HUES64 (cell line): ENCODE results near the gene EFNA1.
A peak's percentile ranks its signal among the peaks of the same experiment; 100 is the strongest.

Experiments
- H3K27ac ChIP-seq: 2 replicates; pipeline ENCODE4 v1.7.0; 2013; ENCODE audit warnings: low read depth, low read length, inconsistent platforms
- H3K27me3 ChIP-seq: 2 replicates; pipeline ENCODE4 v1.6.1; 2013; ENCODE audit warnings: mild to moderate bottlenecking, low read length; ENCODE audit not compliant: insufficient read depth
- H3K36me3 ChIP-seq: 2 replicates; pipeline ENCODE4 v1.6.1; 2013; ENCODE audit warnings: mild to moderate bottlenecking, low read length; ENCODE audit not compliant: insufficient read depth
- H3K4me1 ChIP-seq: 2 replicates; pipeline ENCODE4 v1.6.1; 2013; ENCODE audit warnings: mild to moderate bottlenecking, low read length, moderate library complexity; ENCODE audit not compliant: insufficient read depth
- H3K4me3 ChIP-seq: 2 replicates; pipeline ENCODE4 v1.5.1; 2013; ENCODE audit warnings: mild to moderate bottlenecking, low read length, moderate library complexity
- H3K9ac ChIP-seq: 2 replicates; pipeline ENCODE4 v1.6.1; 2013; ENCODE audit warnings: mild to moderate bottlenecking, low read depth, low read length
- H3K9me3 ChIP-seq: 2 replicates; pipeline ENCODE4 v1.6.1; 2013; ENCODE audit warnings: low read depth, low read length; ENCODE audit not compliant: insufficient read depth
- WGBS: fragments of 150-250, 120-280 bp; methylation state at CpG from one replicate; pipeline ENCODE4 v1.1.7; 2013; ENCODE audit warnings: missing lambda C conversion rate; 5-methylcytosine and 5-hydroxymethylcytosine counted together

The EFNA1 gene

DNA sequence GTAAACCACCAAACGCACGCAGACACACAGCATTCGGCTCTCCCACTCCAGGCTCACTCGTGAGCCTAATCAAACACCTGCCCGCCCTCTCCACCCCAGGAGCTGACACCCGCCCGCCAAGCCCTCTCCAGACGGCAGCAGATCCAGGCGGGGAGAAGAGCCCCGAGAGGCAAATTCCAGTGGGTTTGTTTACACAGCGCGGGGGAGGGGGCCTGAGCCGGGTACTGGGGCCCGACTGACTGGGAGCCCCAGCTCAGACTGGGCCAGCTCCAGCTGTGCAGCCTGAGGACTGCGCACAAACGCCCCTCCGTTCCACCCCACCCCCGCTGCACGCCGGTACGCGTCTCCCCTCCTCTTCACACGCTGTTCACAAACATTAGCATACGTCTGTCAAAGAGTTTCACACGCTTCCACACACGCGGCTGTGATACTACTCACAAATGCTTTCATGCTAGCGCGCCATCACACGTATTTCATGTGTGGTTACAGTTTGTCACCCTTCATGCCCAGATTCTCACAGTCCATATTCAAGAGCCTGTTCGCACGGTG, 1.0 kb upstream of the EFNA1 start:
- peak overlapping the region; percentile 64 for H3K4me3 ChIP-seq
- no peak overlapping the region for H3K27ac ChIP-seq
- H3K9ac ChIP-seq, result no peak overlapping the region
- peaks cover 65% of the 10 kb centered on the region for H3K27me3 ChIP-seq
- peaks cover 52% of the 10 kb centered on the region for H3K4me1 ChIP-seq
- H3K9me3 ChIP-seq, result no peaks in the 10 kb centered on the region
- under 1% methylated on average over 32 of the region's 32 CpGs for WGBS
- H3K36me3 ChIP-seq, result peaks cover 5% of the 10 kb centered on the region

GRCh38 chr1:155127967-155128754, 485 bp downstream of the EFNA1 start:
- peaks cover 52% of the 10 kb centered on the region for H3K4me1 ChIP-seq
- H3K27ac ChIP-seq, result no peak overlapping the region

GRCh38 chr1:155128755-155129473, 1.2 kb downstream of the EFNA1 start:
- peaks cover 52% of the 10 kb centered on the region for H3K4me1 ChIP-seq
- H3K27ac ChIP-seq, result no peak overlapping the region
- 0 out of 2 replicates have a peak overlapping the region, but pooled peaks have one; percentile 44 for H3K9ac ChIP-seq
- peaks cover 8% of the 10 kb centered on the region for H3K36me3 ChIP-seq
- no peaks in the 10 kb centered on the region for H3K9me3 ChIP-seq
- WGBS, result 22% methylated on average over 13 of the region's 14 CpGs
- H3K4me3 ChIP-seq, result peak overlapping the region; percentile 64
- H3K27me3 ChIP-seq, result peaks cover 57% of the 10 kb centered on the region

More at GRCh38 chr1:155127967-155128754, 485 bp downstream of the EFNA1 start:
- Histone ChIP-seq H3K9me3 (no peaks in the 10 kb centered on the region), H3K27me3 (peaks cover 62% of the 10 kb centered on the region), H3K36me3 (peaks cover 8% of the 10 kb centered on the region), H3K9ac (peak overlapping the region; percentile 47; the same call in 1 of the 2 replicates), H3K4me3 (peak overlapping the region; percentile 64)
- WGBS, result 4% methylated on average over 17 of the region's 17 CpGs

GRCh38 chr1:155130272-155131006, 2.8 kb downstream of the EFNA1 start:
- Histone ChIP-seq H3K4me1 (peaks cover 46% of the 10 kb centered on the region), H3K9me3 (no peaks in the 10 kb centered on the region), H3K36me3 (peaks cover 8% of the 10 kb centered on the region), H3K4me3 (peak overlapping the region; percentile 64), H3K27me3 (peaks cover 43% of the 10 kb centered on the region), H3K9ac (peak overlapping the region; percentile 44), H3K27ac (peak overlapping the region; percentile 54)
- 30% methylated on average over 6 of the region's 6 CpGs for whole genome bisulfite sequencing

- H3K4me1 ChIP-seq, result peaks cover 41% of the 10 kb centered on the region
- H3K27ac ChIP-seq, result no peak overlapping the region
- H3K27me3 ChIP-seq, result peaks cover 34% of the 10 kb centered on the region
- 96% methylated on average over 8 of the region's 8 CpGs for WGBS
- peaks cover 8% of the 10 kb centered on the region for H3K36me3 ChIP-seq
- no peaks in the 10 kb centered on the region for H3K9me3 ChIP-seq
- no peak overlapping the region for H3K9ac ChIP-seq
- no peak overlapping the region for H3K4me3 ChIP-seq
Observed at GRCh38 chr1:155131285-155131684, 3.6 kb downstream of the EFNA1 start.

- H3K4me1 ChIP-seq, result peaks cover 39% of the 10 kb centered on the region
- H3K27me3 ChIP-seq, result peaks cover 29% of the 10 kb centered on the region
- no peaks in the 10 kb centered on the region for H3K9me3 ChIP-seq
- no peak overlapping the region for H3K4me3 ChIP-seq
- H3K9ac ChIP-seq, result no peak overlapping the region
- peaks cover 8% of the 10 kb centered on the region for H3K36me3 ChIP-seq
- WGBS, result 61% methylated on average over 1 of the region's 2 CpGs
- H3K27ac ChIP-seq, result no peak overlapping the region
Observed at GRCh38 chr1:155131856-155132255, 4.2 kb downstream of the EFNA1 start.

DNA sequence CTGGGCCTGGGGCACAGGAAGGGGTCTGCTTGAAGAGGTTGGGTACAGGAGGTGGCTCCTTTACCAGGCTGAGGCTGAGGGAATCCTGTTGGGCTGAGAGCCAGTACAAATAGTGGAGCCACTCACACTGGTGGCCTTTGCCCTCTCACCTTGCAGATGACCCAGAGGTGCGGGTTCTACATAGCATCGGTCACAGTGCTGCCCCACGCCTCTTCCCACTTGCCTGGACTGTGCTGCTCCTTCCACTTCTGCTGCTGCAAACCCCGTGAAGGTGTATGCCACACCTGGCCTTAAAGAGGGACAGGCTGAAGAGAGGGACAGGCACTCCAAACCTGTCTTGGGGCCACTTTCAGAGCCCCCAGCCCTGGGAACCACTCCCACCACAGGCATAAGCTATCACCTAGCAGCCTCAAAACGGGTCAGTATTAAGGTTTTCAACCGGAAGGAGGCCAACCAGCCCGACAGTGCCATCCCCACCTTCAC, 6.2 kb downstream of the EFNA1 start:
- Histone ChIP-seq H3K9me3 (no peaks in the 10 kb centered on the region), H3K27ac (no peak overlapping the region), H3K36me3 (peaks cover 17% of the 10 kb centered on the region), H3K4me3 (no peak overlapping the region), H3K27me3 (peaks cover 10% of the 10 kb centered on the region), H3K4me1 (peaks cover 31% of the 10 kb centered on the region), H3K9ac (no peak overlapping the region)
- 91% methylated on average over 7 of the region's 7 CpGs for WGBS

GRCh38 chr1:155134322-155134721, 6.6 kb downstream of the EFNA1 start:
- Histone ChIP-seq H3K9me3 (no peaks in the 10 kb centered on the region), H3K4me3 (peak overlapping the region; percentile 88; the same call in 1 of the 2 replicates), H3K27me3 (peaks cover 5% of the 10 kb centered on the region), H3K4me1 (peaks cover 27% of the 10 kb centered on the region), H3K27ac (no peak overlapping the region), H3K9ac (no peak overlapping the region), H3K36me3 (peaks cover 18% of the 10 kb centered on the region)
- 67% methylated on average over 1 of the region's 1 CpG for WGBS

- no peaks in the 10 kb centered on the region for H3K9me3 ChIP-seq
- peaks cover 23% of the 10 kb centered on the region for H3K4me1 ChIP-seq
- H3K9ac ChIP-seq, result peak overlapping the region; percentile 78; the same call in 1 of the 2 replicates
Observed at GRCh38 chr1:155134880-155135414, 7.3 kb downstream of the EFNA1 start.

GRCh38 chr1:155135415-155136028, 7.8 kb downstream of the EFNA1 start, which contains the start of gene SLC50A1:
SLC50A1 (plus strand) TSS chr1:155135852; CDS start chr1:155135912, 60 bp downstream.
- WGBS, result under 1% methylated on average over 52 of the region's 52 CpGs

More at GRCh38 chr1:155134880-155135414, 7.3 kb downstream of the EFNA1 start:
- H3K36me3 ChIP-seq, result peaks cover 18% of the 10 kb centered on the region
- 11% methylated on average over 18 of the region's 18 CpGs for WGBS
- peak overlapping the region; percentile 88 for H3K27ac ChIP-seq
- no peaks in the 10 kb centered on the region for H3K27me3 ChIP-seq
- H3K4me3 ChIP-seq, result peak overlapping the region; percentile 88

More at GRCh38 chr1:155135415-155136028, 7.8 kb downstream of the EFNA1 start, which contains the start of gene SLC50A1:
- Histone ChIP-seq H3K4me1 (peaks cover 19% of the 10 kb centered on the region), H3K36me3 (peaks cover 18% of the 10 kb centered on the region), H3K4me3 (peak within 1 kb of the TSS; percentile 88), H3K27ac (peak within 1 kb of the TSS; percentile 94), H3K9ac (peak within 1 kb of the TSS; percentile 79), H3K9me3 (no peaks in the 10 kb centered on the region), H3K27me3 (no peaks in the 10 kb centered on the region)
